NB4 (cell line): ENCODE results near the gene PDS5B.

Source experiments
- MYC ChIP-seq: IDR thresholded peaks from 2 replicates; pipeline ENCODE4 v1.6.1; 2011; ENCODE audit warnings: low read depth, low read length
- POLR2A ChIP-seq: IDR thresholded peaks from 2 replicates; pipeline ENCODE4 v1.6.1; 2011; ENCODE audit warnings: mild to moderate bottlenecking; ENCODE audit not compliant: insufficient read length; ENCODE audit errors: extremely low read depth
- TF ChIP-seq, protein P1 (sequence below): IDR thresholded peaks from one replicate; pipeline ENCODE4 v1.5.1; 2012; ENCODE audit warnings: low read depth, low read length

DNA sequence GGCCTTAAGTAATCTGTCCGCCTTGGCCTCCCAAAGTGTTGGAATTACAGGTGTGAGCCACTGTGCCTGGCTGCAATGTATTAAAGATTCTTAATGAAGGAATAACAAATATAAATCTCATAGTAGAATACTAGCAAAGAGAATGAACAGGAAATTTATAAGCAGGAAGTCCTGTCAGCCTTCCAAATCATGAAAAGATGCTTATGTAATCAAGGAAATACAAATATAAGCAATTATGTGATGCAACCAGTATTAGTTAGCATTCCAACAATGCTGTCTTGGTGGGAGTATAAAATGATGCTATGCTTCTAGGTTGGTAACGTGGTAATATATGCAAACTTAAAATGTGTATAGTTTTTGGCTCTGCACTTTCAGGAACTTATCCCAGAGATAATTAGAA lies 133.8 kb downstream of the PDS5B start:
- TF ChIP-seq, protein P1, sequence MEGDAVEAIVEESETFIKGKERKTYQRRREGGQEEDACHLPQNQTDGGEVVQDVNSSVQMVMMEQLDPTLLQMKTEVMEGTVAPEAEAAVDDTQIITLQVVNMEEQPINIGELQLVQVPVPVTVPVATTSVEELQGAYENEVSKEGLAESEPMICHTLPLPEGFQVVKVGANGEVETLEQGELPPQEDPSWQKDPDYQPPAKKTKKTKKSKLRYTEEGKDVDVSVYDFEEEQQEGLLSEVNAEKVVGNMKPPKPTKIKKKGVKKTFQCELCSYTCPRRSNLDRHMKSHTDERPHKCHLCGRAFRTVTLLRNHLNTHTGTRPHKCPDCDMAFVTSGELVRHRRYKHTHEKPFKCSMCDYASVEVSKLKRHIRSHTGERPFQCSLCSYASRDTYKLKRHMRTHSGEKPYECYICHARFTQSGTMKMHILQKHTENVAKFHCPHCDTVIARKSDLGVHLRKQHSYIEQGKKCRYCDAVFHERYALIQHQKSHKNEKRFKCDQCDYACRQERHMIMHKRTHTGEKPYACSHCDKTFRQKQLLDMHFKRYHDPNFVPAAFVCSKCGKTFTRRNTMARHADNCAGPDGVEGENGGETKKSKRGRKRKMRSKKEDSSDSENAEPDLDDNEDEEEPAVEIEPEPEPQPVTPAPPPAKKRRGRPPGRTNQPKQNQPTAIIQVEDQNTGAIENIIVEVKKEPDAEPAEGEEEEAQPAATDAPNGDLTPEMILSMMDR, result no peak
- TF ChIP-seq POLR2A (no peak), MYC (no peak)
